Fibroblast of the aortic adventitia (primary cell): ENCODE results near the gene WNK2. TPM values are rescaled to one million over a fixed set of nuclear protein-coding genes. Genes with fewer than 3 reads are reported as not detected.

Experiments
- DNase-seq: peaks from one replicate; pipeline ENCODE4 v3.0.0-alpha.2; 2010; ENCODE audit warnings: low read depth
- H3K4me3 ChIP-seq: 2 replicates; pipeline ENCODE4 v1.5.1; 2011; ENCODE audit warnings: low read depth, mild to moderate bottlenecking, control low read depth, low read length, moderate library complexity
- total RNA-seq: library from RNA; depleted of rRNA; stranded (reverse); fragments of >200 nt; gene quantifications from 2 replicates; pipeline ENCODE4 v1.2.3, GENCODE V29; 2012; ENCODE audit warnings: low replicate concordance
- TF ChIP-seq, protein P1 (sequence below): IDR thresholded peaks from 2 replicates; pipeline ENCODE4 v1.5.1; 2011; ENCODE audit warnings: mild to moderate bottlenecking, low read length, control low read depth, inconsistent platforms; ENCODE audit not compliant: insufficient read depth

Gene WNK2
- total RNA-seq, 1 donor, result not detected

GRCh38 chr9:93172666-93173364 lies 11.1 kb upstream of the WNK2 start:
- no peak overlapping the region for H3K4me3 ChIP-seq
- TF ChIP-seq, protein P1, sequence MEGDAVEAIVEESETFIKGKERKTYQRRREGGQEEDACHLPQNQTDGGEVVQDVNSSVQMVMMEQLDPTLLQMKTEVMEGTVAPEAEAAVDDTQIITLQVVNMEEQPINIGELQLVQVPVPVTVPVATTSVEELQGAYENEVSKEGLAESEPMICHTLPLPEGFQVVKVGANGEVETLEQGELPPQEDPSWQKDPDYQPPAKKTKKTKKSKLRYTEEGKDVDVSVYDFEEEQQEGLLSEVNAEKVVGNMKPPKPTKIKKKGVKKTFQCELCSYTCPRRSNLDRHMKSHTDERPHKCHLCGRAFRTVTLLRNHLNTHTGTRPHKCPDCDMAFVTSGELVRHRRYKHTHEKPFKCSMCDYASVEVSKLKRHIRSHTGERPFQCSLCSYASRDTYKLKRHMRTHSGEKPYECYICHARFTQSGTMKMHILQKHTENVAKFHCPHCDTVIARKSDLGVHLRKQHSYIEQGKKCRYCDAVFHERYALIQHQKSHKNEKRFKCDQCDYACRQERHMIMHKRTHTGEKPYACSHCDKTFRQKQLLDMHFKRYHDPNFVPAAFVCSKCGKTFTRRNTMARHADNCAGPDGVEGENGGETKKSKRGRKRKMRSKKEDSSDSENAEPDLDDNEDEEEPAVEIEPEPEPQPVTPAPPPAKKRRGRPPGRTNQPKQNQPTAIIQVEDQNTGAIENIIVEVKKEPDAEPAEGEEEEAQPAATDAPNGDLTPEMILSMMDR, result no peak
- DNase-seq, result no peak

- no peak overlapping the region for H3K4me3 ChIP-seq
- TF ChIP-seq, protein P1, result no peak
- DNase-seq, result no peak
Observed at GRCh38 chr9:93173365-93174051, 10.4 kb upstream of the WNK2 start.

- TF ChIP-seq, protein P1, result no peak
- H3K4me3 ChIP-seq, result no peak overlapping the region
- DNase-seq, result no peak
Observed at GRCh38 chr9:93174976-93175375, 9.0 kb upstream of the WNK2 start.

DNA sequence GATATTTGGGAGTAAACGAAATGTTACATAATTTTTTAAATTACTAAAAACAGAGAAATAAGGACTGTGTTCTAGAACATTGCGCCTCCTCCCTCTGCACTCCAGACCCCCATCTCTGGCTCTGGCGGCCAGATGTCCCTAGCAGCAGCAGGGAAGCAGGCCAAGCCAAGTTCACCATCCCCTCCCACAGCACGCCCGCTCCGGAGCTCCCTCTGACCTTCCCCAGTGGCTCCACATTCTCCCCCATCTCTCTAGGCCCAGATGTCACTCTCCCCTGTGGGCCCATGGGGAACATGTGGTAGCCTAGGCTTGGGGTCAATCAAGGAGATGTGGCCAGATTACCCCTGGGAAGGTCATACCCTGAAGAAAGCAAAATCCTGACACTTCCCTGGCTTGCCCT lies 6.3 kb upstream of the WNK2 start:
- no peak overlapping the region for H3K4me3 ChIP-seq
- TF ChIP-seq, protein P1, result no peak
- no peak for DNase-seq

- DNase-seq, result no peak
- TF ChIP-seq, protein P1, result no peak
- no peak overlapping the region for H3K4me3 ChIP-seq
Observed at GRCh38 chr9:93178851-93179786, 4.8 kb upstream of the WNK2 start.

DNA sequence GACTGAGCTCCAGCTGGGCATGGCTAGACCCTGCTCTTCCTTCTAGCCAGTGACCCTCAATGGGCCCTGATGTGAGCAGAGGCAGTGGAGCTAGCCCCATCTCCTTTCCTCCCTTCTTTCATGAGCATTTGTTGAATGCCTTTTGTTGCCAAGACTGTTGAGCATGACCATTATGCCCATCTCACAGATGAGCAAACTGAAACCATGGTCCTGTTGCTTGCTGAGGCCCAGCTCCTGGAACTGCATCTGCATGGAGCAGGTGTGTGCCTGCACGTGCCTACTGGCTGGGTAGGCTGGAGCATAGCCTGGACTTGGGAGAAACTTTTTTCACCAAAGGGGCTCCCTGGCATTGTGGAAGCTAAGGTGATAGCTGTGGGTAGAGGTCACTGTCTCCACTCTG lies 3.0 kb upstream of the WNK2 start:
- DNase-seq, result no peak
- TF ChIP-seq, protein P1, result no peak
- no peak overlapping the region for H3K4me3 ChIP-seq
